ENCODE data around the gene APRT.
"Not testable (repeated sequence)": the region's sequence is repeated elsewhere in the genome, so short reads cannot be mapped to it uniquely, and the experiment has no call there.

APRT gene

GRCh38 chr16:88841521-88842307 is 30.0 kb upstream of the APRT start:
- DNase-seq, result no peak

- no peak for DNase-seq
These were observed 29.0 kb upstream of the APRT start for GRCh38 chr16:88840600-88841215.

GRCh38 chr16:88839745-88840599 is 28.2 kb upstream of the APRT start:
- no peak for DNase-seq

DNA sequence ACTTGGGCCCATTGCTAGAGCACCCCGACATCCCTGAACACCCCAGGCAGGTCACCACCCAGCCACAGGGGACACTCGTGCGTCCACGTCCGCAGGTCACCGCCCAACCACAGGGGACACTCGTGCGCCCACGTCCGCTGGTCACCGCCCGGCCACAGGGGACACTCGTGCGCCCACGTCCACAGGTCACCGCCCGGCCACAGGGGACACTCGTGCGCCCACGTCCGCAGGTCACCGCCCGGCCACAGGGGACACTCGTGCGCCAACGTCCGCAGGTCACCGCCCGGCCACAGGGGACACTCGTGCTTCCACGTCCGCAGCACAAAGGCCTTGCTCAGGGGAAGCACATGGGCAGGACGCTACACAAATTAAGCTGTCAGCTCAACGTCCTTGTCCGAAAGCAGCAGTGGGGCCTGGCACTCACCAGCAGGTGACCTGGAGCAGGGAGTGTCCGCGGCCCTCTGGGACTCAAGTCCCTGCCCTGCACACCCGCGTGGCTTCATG is 27.4 kb upstream of the APRT start:
- DNase-seq, result no peak

- DNase-seq, result no peak
These were observed 26.8 kb upstream of the APRT start for GRCh38 chr16:88838566-88838965.

DNA sequence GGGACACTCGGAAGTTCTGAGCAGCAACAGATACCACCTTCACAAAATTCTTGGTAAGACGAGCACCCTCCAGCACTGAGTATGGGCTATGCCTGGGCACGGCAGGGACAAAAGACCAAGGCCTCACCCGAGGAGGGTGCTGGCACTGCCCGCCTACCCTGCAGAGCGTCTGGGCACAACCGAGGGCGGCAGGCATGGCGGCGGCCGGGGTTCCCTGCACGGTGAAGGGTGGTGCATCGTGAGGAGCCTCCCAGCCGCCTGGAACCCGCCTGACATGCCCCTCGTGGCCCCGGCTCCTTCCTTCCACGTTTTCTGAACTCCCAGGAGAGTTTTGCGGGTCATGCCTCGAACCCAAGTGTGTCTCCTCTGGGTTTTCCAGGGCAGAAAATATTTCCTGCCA is 26.1 kb upstream of the APRT start:
- no peak for DNase-seq

DNA sequence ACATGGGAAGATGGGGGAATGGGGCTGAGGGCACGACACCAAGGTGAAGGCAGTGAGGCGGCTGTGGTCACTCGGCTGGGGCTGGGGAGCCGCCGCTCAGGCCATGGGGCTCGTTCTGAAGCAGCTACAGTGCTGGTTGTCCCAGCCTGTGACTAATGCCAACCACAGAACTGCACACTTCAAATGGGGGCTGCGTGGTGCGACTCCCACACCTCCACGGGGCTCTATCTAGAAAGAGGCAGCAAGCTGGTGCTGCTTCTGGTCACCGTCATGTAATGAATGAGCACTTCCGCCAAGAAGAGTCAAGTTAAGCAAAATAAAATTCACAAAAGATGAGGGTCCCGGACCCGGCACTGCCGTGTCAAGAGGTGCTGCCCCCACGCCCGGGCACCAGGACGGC is 25.1 kb upstream of the APRT start:
- DNase-seq, result no peak

DNA sequence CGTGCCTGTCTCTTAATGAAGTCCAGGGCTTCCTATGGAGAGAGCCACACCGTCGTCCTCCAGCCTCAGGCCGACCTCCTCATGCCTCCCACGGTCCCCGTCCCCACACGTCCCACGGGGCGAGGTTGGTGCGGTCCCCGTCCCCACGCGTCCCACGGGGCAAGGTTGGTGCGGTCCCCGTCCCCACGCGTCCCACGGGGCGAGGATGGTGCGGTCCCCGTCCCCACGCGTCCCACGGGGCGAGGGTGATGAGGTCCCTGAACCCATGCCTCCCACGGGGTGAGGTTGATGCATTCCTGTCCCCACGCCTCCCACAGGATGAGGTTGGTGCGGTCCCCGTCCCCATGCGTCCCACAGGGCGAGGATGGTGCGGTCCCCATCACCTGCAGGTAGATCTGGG is 24.1 kb upstream of the APRT start:
- DNase-seq, result no peak

DNA sequence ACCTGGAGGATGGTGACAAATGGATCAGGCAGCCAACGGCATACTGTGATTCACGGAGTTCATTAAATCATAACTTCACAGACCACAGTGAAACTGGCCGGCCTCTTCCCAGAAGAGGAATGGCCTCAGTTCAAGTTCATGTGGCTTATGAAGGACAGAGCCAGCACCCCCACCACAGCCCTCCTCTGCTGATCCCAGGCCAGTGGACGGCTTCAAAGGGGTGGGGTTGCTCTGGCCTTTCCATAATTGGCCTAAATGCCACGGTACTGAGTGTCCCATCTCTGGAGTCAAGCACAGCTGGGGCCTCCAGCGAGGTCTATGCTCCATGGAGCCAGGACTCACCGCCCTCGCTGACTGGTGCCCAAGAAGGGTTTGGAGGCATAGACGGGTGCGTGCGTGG is 23.7 kb upstream of the APRT start:
- no peak for DNase-seq

GRCh38 chr16:88834670-88835069 is 22.9 kb upstream of the APRT start:
- DNase-seq, result no peak

DNA sequence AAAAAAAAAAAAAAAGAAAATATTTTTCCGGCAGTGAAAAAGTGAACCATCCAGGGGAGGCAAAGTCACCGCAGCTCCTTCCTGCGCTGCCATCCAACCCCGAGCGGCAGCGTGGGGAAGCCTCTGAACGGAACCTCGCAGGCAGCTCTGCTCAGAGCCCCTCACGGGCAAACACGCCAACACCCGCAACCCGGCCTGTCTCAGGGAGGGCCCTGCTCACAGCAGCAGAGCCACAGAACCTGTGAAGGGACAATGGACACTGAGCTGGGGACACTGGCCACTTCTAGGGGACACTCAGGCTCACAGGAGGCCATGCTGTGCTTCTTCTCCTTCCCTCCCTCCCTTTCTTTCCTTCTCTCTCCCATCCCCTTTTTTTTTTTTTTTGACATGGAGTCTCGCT is 21.4 kb upstream of the APRT start:
- no peak for DNase-seq

GRCh38 chr16:88831838-88832237 is 20.1 kb upstream of the APRT start:
- DNase-seq, result no peak

DNA sequence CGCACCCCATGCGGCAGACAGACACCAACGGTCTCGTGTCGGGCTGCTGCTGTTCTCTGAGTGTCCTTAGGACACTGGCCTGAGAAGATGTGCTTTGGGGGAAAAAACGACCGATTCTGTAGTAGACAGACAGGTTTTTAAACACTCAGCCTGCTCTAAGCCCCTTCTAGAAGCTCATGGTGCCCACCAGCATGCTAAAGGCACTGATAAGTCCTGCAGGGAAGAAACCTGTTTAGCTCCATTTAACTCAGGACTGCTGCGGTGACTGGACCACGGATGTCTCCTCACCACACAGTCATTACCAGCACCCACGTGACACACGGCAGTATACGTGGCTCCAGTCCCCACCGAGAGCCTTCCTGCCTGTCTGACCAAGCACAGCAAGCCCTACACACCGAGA is 19.1 kb upstream of the APRT start:
- no peak for DNase-seq

DNA sequence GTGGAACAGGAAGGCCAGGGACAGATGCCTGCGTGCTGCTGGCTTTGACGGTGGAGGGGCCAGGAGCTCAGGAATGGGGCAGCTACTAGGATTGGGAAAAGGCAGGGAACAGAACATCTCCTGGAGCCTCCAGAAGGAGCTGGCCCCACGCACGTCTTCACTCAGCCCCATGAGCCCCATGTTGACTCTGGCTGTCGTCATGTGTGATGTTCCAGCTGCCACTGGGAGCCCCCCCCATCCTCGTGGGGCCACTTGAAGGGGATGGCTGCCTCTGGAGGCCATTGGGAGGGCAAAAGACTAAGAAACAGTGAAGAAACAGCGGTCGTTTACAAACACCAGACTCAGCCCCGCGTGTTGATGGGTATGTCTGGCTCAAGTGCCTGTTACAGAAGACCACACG is 18.5 kb upstream of the APRT start:
- DNase-seq, result no peak

- DNase-seq, result no peak
These were observed 17.0 kb upstream of the APRT start for GRCh38 chr16:88828711-88829110.

DNA sequence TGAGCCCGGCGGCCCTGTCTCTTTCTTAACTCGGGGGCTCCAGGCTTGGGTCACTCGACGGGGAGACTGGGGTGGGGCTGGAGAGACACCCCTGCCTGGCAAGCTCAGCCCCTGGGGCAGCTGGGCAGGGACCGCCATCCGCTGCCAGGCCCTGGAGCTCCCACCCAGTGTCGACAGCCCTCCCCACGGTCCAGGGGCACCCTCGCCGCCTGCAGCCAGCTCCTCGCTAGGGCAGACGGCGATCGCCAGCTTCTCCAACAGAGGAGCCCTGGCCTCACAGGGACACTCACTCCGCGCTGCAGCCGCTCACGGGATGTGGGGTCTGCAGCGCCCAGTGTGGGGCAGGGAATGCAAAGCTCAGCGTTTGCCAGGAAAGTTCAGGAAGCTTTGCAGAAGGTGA is 16.0 kb upstream of the APRT start:
- no peak for DNase-seq

DNA sequence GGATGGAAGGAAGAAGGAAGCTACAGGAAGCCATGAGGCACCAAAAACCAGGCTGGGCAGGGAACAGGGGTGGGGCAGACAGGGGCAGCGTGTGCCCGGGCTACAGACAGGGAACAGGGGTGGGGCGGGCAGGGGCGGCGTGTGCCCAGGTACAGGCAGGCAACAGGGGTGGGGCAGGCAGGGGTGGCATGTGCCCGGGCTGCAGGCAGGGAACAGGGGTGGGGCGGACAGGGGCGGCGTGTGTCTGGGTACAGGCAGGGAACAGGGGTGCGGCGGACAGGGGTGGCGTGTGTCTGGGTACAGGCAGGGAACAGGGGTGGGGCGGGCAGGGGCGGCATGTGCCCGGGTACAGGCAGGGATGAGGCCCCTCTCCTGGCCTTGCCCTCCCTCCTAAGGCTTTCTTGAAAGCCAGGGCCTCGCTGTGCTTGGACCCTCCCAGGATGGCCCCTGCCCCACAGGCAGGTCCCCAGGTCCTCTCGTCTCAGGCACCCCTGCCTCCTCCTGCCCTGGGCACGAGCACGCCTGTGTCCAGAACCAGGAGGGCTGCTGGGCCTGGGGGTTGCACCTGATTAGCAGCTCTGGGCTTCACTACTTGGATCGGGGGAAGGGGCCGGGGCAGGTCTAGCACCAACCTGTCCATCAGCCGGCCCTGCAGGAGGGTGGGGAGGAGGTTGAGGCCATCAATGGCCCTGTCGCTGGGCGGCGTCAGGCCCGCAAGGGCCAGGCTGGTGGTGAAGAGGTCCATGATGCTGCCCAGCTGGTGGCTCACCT is 14.5 kb upstream of the APRT start:
- no peak for DNase-seq

DNA sequence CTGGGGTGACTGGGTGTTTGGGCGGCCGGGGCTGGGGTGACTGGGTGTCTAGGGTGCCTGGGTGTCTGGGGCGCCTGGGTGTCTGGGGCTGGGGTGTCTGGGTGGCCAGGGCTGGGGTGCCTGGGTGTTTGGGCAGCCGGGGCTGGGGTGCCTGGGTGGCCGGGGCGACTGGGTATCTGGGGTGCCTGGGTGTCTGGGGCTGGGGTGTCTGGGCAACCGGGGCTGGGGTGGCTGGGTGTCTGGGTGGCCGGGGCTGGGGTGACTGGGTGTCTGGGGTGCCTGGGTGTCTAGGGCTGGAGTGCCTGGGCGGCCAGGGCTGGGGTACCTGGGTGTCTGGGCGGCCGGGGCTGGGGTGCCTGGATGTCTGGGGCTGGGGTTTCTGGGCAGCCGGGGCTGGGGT is 13.4 kb upstream of the APRT start:
- DNase-seq, result no peak

- no peak for DNase-seq
These were observed 12.7 kb upstream of the APRT start for GRCh38 chr16:88824256-88825077.

DNA sequence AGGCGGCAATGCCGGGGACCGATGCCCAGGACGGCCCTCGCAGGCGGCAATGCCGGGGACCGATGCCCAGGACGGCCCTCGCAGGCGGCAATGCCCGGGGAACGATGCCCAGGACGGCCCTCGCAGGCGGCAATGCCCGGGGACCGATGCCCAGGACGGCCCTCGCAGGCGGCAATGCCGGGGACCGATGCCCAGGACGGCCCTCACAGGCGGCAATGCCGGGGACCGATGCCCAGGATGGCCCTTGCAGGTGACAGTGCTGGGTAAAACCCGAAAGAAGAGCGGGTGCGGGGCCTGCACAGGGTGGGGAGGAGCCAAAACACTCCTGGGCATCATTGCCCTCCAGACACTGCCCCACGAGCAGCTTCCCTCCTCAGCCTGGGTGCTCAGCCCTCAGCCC is 11.9 kb upstream of the APRT start:
- not testable (repeated sequence) for DNase-seq

GRCh38 chr16:88822281-88823040 is 10.7 kb upstream of the APRT start:
- DNase-seq, result no peak

Measured in EL (cell line).